GM12878 (cell line): ENCODE results near the gene LHFPL5. TPM values are rescaled to one million over a fixed set of nuclear protein-coding genes. Genes with fewer than 3 reads are reported as not detected.

Source experiments
- CTCF ChIP-seq, 3 experiments: IDR thresholded peaks in 2 of 3; conservative IDR thresholded peaks in 1 of 3; 2 replicates each; pipeline ENCODE4 v1.5.1; 2011; ENCODE audit warnings: low read depth in 3 of 3, low read length in 3 of 3, mild to moderate bottlenecking in 3 of 3, control low read depth in 2 of 3, moderate library complexity in 2 of 3, inconsistent platforms in 1 of 3, mixed read lengths in 1 of 3; ENCODE audit not compliant: control insufficient read depth in 2 of 3, insufficient read depth in 1 of 3; ENCODE audit errors: extremely low read depth in 1 of 3
- FOXK2 ChIP-seq: fragments of 450-650 bp; IDR thresholded peaks from 2 replicates; pipeline ENCODE4 v1.6.1; 2017; ENCODE audit warnings: mild to moderate bottlenecking, moderate library complexity
- NR2F1 ChIP-seq: fragments of 450-650 bp; conservative IDR thresholded peaks from 2 replicates; pipeline ENCODE4 v1.6.1; 2017; ENCODE audit warnings: mild to moderate bottlenecking
- RBBP5 ChIP-seq: fragments of 200-600 bp; sonication (generic); conservative IDR thresholded peaks from 2 replicates; pipeline ENCODE4 v1.6.1; 2016
- SUZ12 ChIP-seq: fragments of 200-600 bp; sonication (generic); IDR thresholded peaks from one replicate; pipeline ENCODE4 v1.6.1; 2018; ENCODE audit warnings: antibody characterized with exemption, mild to moderate bottlenecking; ENCODE audit not compliant: unreplicated experiment
- ZNF592 ChIP-seq: fragments of 450-650 bp; IDR thresholded peaks from 2 replicates; pipeline ENCODE4 v1.6.1; 2017; ENCODE audit warnings: mild to moderate bottlenecking, moderate library complexity
- polyA plus RNA-seq, 11 experiments: library from polyadenylated mRNA; depleted of rRNA in 4 of 11; unstranded in 6 of 11; stranded (reverse) in 5 of 11; fragments of >200 nt; fragmentation: Nextera tagmentation in 4 of 11; fragmentation: Illumina TruSeq in 1 of 11; extraction: Ambion mirVana in 4 of 11; extraction: Trizol in 1 of 11; gene quantifications; 1 replicate in 1 of 11; 2 replicates in 10 of 11; pipeline versions ENCODE4 v1.2.1 to v1.2.3, GENCODE V29; 2011 to 2016; ENCODE audit warnings: inconsistent platforms in 2 of 11, missing spikeins in 2 of 11, low read depth in 1 of 11
- total RNA-seq, 4 experiments: library from RNA; depleted of rRNA in 3 of 4; stranded (reverse); fragments of >200 nt in 3 of 4; fragmentation: Illumina TruSeq in 1 of 4; extraction: Trizol in 1 of 4; gene quantifications; 2 replicates each; pipeline versions ENCODE4 v1.2.1 to v1.2.3, GENCODE V29; 2013 to 2021

Gene LHFPL5
- total and polyA plus RNA-seq, 10 of the 15 experiments (the other 5 are each of a cell fraction or from before 2014, with no cell fraction given) = 0.11 TPM; not detected in 9

- TF ChIP-seq ZNF592 (no peak), NR2F1 (no peak), CTCF (IDR thresholded peaks at IDR 0.05 in 2 of 3, conservative IDR thresholded peaks at IDR 0.05 in 1 of 3; ENCODE audit: control insufficient read depth in 2 of 3, extremely low read depth in 1 of 3, insufficient read depth in 1 of 3, low read depth in 3 of 3, low read length in 3 of 3) (no peak), SUZ12 (no peak), FOXK2 (no peak), RBBP5 (no peak)
- TF ChIP-seq, all 136 proteins: peak for 0
Measured at GRCh38 chr6:35859367-35859766, 54.2 kb downstream of the LHFPL5 start (continued).

Other genes with a start within 250 kb of the LHFPL5 start
Only the 7 nearest of the 8 such genes appear.
- 60.3 and 67.8 TPM in 2 replicates for gene FKBP5, start 116.4 kb upstream of the LHFPL5 start, total RNA-seq (2014; rRNA removed)
- gene FKBP5, start 116.4 kb upstream of the LHFPL5 start, total RNA-seq (2014; rRNA removed; fragmentation: Illumina TruSeq; extraction: Trizol) = 44.7 and 46.2 TPM in 2 replicates
- 81.2 and 82.8 TPM in 2 replicates for gene FKBP5, start 116.4 kb upstream of the LHFPL5 start, total RNA-seq (2021)
- 64.1 and 65.0 TPM in 2 replicates for gene FKBP5, start 116.4 kb upstream of the LHFPL5 start, polyA plus RNA-seq (2011; rRNA removed)
- gene FKBP5, start 116.4 kb upstream of the LHFPL5 start, polyA plus RNA-seq (2014; fragmentation: Illumina TruSeq; extraction: Trizol) = 123 and 153 TPM in 2 replicates
- 10 to 100 TPM; 29.0 to 33.5 TPM for gene FKBP5, start 116.4 kb upstream of the LHFPL5 start, polyA plus RNA-seq (2014; fragmentation: Nextera tagmentation; extraction: Ambion mirVana)
- 54.7 and 60.5 TPM in 2 replicates for gene FKBP5, start 116.4 kb upstream of the LHFPL5 start, polyA plus RNA-seq (2014; rRNA removed)
- gene FKBP5, start 116.4 kb upstream of the LHFPL5 start, polyA plus RNA-seq (2016; fragmentation: Nextera tagmentation; extraction: Ambion mirVana) = 100 to 1,000 TPM; 121 to 122 TPM
- 0.45 and 0.49 TPM in 2 replicates for gene ARMC12, start 68.3 kb upstream of the LHFPL5 start, total RNA-seq (2014; rRNA removed)
- gene ARMC12, start 68.3 kb upstream of the LHFPL5 start, total RNA-seq (2014; rRNA removed; fragmentation: Illumina TruSeq; extraction: Trizol) = 0.40 and 0.46 TPM in 2 replicates
- gene ARMC12, start 68.3 kb upstream of the LHFPL5 start, total RNA-seq (2021) = 0.56 and 1.0 TPM in 2 replicates
- 0.72 and 1.6 TPM in 2 replicates for gene ARMC12, start 68.3 kb upstream of the LHFPL5 start, polyA plus RNA-seq (2011; rRNA removed)
- gene ARMC12, start 68.3 kb upstream of the LHFPL5 start, polyA plus RNA-seq (2014; fragmentation: Illumina TruSeq; extraction: Trizol) = 0.76 and 0.90 TPM in 2 replicates
- gene ARMC12, start 68.3 kb upstream of the LHFPL5 start, polyA plus RNA-seq (2014; fragmentation: Nextera tagmentation; extraction: Ambion mirVana) = 1 to 10 TPM in 1 of 2 experiments, under 1 TPM in 1; 0.68 to 1.5 TPM
- 1.2 TPM in 2 replicates for gene ARMC12, start 68.3 kb upstream of the LHFPL5 start, polyA plus RNA-seq (2014; rRNA removed)
- under 1 TPM; 0.10 to 0.25 TPM for gene ARMC12, start 68.3 kb upstream of the LHFPL5 start, polyA plus RNA-seq (2016; fragmentation: Nextera tagmentation; extraction: Ambion mirVana)
- 0.49 TPM in 1 of 2 replicates, not detected in the other for gene CLPSL2, start 28.8 kb upstream of the LHFPL5 start, total RNA-seq (2014; rRNA removed)
- not detected in 2 replicates for gene CLPSL2, start 28.8 kb upstream of the LHFPL5 start, total RNA-seq (2014; rRNA removed; fragmentation: Illumina TruSeq; extraction: Trizol)
- 1.2 and 1.3 TPM in 2 replicates for gene CLPSL2, start 28.8 kb upstream of the LHFPL5 start, total RNA-seq (2021)
- gene CLPSL2, start 28.8 kb upstream of the LHFPL5 start, polyA plus RNA-seq (2011; rRNA removed) = not detected in 2 replicates
- not detected in 2 replicates for gene CLPSL2, start 28.8 kb upstream of the LHFPL5 start, polyA plus RNA-seq (2014; fragmentation: Illumina TruSeq; extraction: Trizol)
- gene CLPSL2, start 28.8 kb upstream of the LHFPL5 start, polyA plus RNA-seq (2014; fragmentation: Nextera tagmentation; extraction: Ambion mirVana) = not detected
- gene CLPSL2, start 28.8 kb upstream of the LHFPL5 start, polyA plus RNA-seq (2014; rRNA removed) = 0.32 TPM in 1 of 2 replicates, not detected in the other
- not detected for gene CLPSL2, start 28.8 kb upstream of the LHFPL5 start, polyA plus RNA-seq (2016; fragmentation: Nextera tagmentation; extraction: Ambion mirVana)
- not detected in 2 replicates for gene CLPSL1, start 24.3 kb upstream of the LHFPL5 start, total RNA-seq (2014; rRNA removed)
- not detected in 2 replicates for gene CLPSL1, start 24.3 kb upstream of the LHFPL5 start, total RNA-seq (2014; rRNA removed; fragmentation: Illumina TruSeq; extraction: Trizol)
- gene CLPSL1, start 24.3 kb upstream of the LHFPL5 start, total RNA-seq (2021) = not detected in 2 replicates
- gene CLPSL1, start 24.3 kb upstream of the LHFPL5 start, polyA plus RNA-seq (2011; rRNA removed) = not detected in 2 replicates
- gene CLPSL1, start 24.3 kb upstream of the LHFPL5 start, polyA plus RNA-seq (2014; fragmentation: Illumina TruSeq; extraction: Trizol) = not detected in 2 replicates
- not detected for gene CLPSL1, start 24.3 kb upstream of the LHFPL5 start, polyA plus RNA-seq (2014; fragmentation: Nextera tagmentation; extraction: Ambion mirVana)
- not detected in 2 replicates for gene CLPSL1, start 24.3 kb upstream of the LHFPL5 start, polyA plus RNA-seq (2014; rRNA removed)
- not detected for gene CLPSL1, start 24.3 kb upstream of the LHFPL5 start, polyA plus RNA-seq (2016; fragmentation: Nextera tagmentation; extraction: Ambion mirVana)
- not detected in 2 replicates for gene CLPS, start 8.0 kb upstream of the LHFPL5 start, total RNA-seq (2014; rRNA removed)
- not detected in 2 replicates for gene CLPS, start 8.0 kb upstream of the LHFPL5 start, total RNA-seq (2014; rRNA removed; fragmentation: Illumina TruSeq; extraction: Trizol)
- 3.5 and 4.7 TPM in 2 replicates for gene CLPS, start 8.0 kb upstream of the LHFPL5 start, total RNA-seq (2021)
- not detected in 2 replicates for gene CLPS, start 8.0 kb upstream of the LHFPL5 start, polyA plus RNA-seq (2011; rRNA removed)
- gene CLPS, start 8.0 kb upstream of the LHFPL5 start, polyA plus RNA-seq (2014; fragmentation: Illumina TruSeq; extraction: Trizol) = not detected in 2 replicates
- not detected for gene CLPS, start 8.0 kb upstream of the LHFPL5 start, polyA plus RNA-seq (2014; fragmentation: Nextera tagmentation; extraction: Ambion mirVana)
- gene CLPS, start 8.0 kb upstream of the LHFPL5 start, polyA plus RNA-seq (2014; rRNA removed) = not detected in 2 replicates
- gene CLPS, start 8.0 kb upstream of the LHFPL5 start, polyA plus RNA-seq (2016; fragmentation: Nextera tagmentation; extraction: Ambion mirVana) = not detected
- 71.5 and 93.1 TPM in 2 replicates for gene SRPK1, start 115.7 kb downstream of the LHFPL5 start, total RNA-seq (2014; rRNA removed)
- 107 TPM in 2 replicates for gene SRPK1, start 115.7 kb downstream of the LHFPL5 start, total RNA-seq (2014; rRNA removed; fragmentation: Illumina TruSeq; extraction: Trizol)
- 81.4 and 82.7 TPM in 2 replicates for gene SRPK1, start 115.7 kb downstream of the LHFPL5 start, total RNA-seq (2021)
- 67.6 and 103 TPM in 2 replicates for gene SRPK1, start 115.7 kb downstream of the LHFPL5 start, polyA plus RNA-seq (2011; rRNA removed)
- 88.9 and 125 TPM in 2 replicates for gene SRPK1, start 115.7 kb downstream of the LHFPL5 start, polyA plus RNA-seq (2014; fragmentation: Illumina TruSeq; extraction: Trizol)
- 10 to 100 TPM; 47.4 to 90.4 TPM for gene SRPK1, start 115.7 kb downstream of the LHFPL5 start, polyA plus RNA-seq (2014; fragmentation: Nextera tagmentation; extraction: Ambion mirVana)
- 62.0 and 68.2 TPM in 2 replicates for gene SRPK1, start 115.7 kb downstream of the LHFPL5 start, polyA plus RNA-seq (2014; rRNA removed)
- gene SRPK1, start 115.7 kb downstream of the LHFPL5 start, polyA plus RNA-seq (2016; fragmentation: Nextera tagmentation; extraction: Ambion mirVana) = 100 to 1,000 TPM in 1 of 2 experiments, 10 to 100 TPM in 1; 96.8 to 112 TPM
- gene SLC26A8, start 219.3 kb downstream of the LHFPL5 start, total RNA-seq (2014; rRNA removed) = 0.44 and 0.85 TPM in 2 replicates
- 0.05 and 0.09 TPM in 2 replicates for gene SLC26A8, start 219.3 kb downstream of the LHFPL5 start, total RNA-seq (2014; rRNA removed; fragmentation: Illumina TruSeq; extraction: Trizol)
- 0.35 TPM in 1 of 2 replicates, not detected in the other for gene SLC26A8, start 219.3 kb downstream of the LHFPL5 start, total RNA-seq (2021)
- not detected in 2 replicates for gene SLC26A8, start 219.3 kb downstream of the LHFPL5 start, polyA plus RNA-seq (2011; rRNA removed)
- gene SLC26A8, start 219.3 kb downstream of the LHFPL5 start, polyA plus RNA-seq (2014; fragmentation: Illumina TruSeq; extraction: Trizol) = 0.32 and 1.1 TPM in 2 replicates
- gene SLC26A8, start 219.3 kb downstream of the LHFPL5 start, polyA plus RNA-seq (2014; fragmentation: Nextera tagmentation; extraction: Ambion mirVana) = under 1 TPM; 0.14 to 0.18 TPM
- 0.22 and 0.26 TPM in 2 replicates for gene SLC26A8, start 219.3 kb downstream of the LHFPL5 start, polyA plus RNA-seq (2014; rRNA removed)
- gene SLC26A8, start 219.3 kb downstream of the LHFPL5 start, polyA plus RNA-seq (2016; fragmentation: Nextera tagmentation; extraction: Ambion mirVana) = under 1 TPM; 0.28 to 0.95 TPM